ENCODE results near the gene ELP5. TPM values are rescaled to one million over a fixed set of nuclear protein-coding genes. Genes with fewer than 3 reads are reported as not detected.

Gene ELP5
- total and polyA plus RNA-seq, 2 donors (not counting 1 experiment from before 2014, with no cell fraction given) = 22.6 to 33.2 TPM

DNA sequence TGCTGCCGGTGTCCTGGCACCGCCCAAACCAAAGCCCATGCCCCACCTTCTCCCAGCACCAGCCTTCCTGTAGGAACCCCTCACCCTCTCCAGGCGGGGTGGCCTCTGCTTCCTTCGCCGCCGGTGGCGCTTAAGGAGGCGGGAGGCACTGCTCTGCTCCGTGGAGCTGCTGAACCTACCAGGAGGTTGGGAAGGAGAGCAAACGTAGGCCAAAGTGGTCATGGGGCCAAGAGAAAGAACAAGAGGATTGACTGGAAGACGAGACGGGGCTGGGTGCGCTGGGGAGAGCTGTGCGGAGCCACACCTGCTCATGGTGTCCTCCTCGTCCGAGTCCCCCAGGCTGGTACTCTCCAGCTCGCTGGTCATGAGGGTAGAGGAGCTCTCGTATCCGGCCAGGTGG, 22.5 kb upstream of the ELP5 start:
- Histone ChIP-seq H3K36me3 (ENCODE audit: control insufficient read depth, insufficient read depth, low read length) (peaks cover 31% of the 10 kb centered on the region), H3K9ac (ENCODE audit: insufficient read depth, low read length) (no peak overlapping the region), H4K20me1 (ENCODE audit: control insufficient read depth, extremely low read depth, insufficient read depth, low read length) (no peaks in the 10 kb centered on the region), H3K79me2 (ENCODE audit: control insufficient read depth, insufficient read depth, low read length) (peaks cover 52% of the 10 kb centered on the region), H3K9me3 (ENCODE audit: control insufficient read depth, insufficient read depth, low read depth, low read length) (no peaks in the 10 kb centered on the region), H3K4me3 (replicated peaks in 1 of 4; ENCODE audit: control extremely low read depth in 1 of 4, insufficient read depth in 1 of 4, low read depth in 3 of 4, low read length in 4 of 4) (no peak overlapping the region), H3K4me1 (ENCODE audit: control insufficient read depth, extremely low read depth, insufficient read depth, low read length) (peaks cover 5% of the 10 kb centered on the region), H3K27me3 (ENCODE audit: control insufficient read depth, insufficient read depth, low read length) (no peaks in the 10 kb centered on the region), H3K4me2 (ENCODE audit: extremely low read depth, insufficient read depth, low read length) (no peak overlapping the region), H3K27ac (ENCODE audit: insufficient read depth, low read length) (no peak overlapping the region), H2AFZ (ENCODE audit: low read length) (no peak overlapping the region)
- no peak for DNase-seq (ENCODE audit: low read depth in 2 of 2)
- TF ChIP-seq EZH2 (IDR thresholded peaks at IDR 0.05; ENCODE audit: low read length, missing control alignments) = no peak
- TF ChIP-seq, protein P1, sequence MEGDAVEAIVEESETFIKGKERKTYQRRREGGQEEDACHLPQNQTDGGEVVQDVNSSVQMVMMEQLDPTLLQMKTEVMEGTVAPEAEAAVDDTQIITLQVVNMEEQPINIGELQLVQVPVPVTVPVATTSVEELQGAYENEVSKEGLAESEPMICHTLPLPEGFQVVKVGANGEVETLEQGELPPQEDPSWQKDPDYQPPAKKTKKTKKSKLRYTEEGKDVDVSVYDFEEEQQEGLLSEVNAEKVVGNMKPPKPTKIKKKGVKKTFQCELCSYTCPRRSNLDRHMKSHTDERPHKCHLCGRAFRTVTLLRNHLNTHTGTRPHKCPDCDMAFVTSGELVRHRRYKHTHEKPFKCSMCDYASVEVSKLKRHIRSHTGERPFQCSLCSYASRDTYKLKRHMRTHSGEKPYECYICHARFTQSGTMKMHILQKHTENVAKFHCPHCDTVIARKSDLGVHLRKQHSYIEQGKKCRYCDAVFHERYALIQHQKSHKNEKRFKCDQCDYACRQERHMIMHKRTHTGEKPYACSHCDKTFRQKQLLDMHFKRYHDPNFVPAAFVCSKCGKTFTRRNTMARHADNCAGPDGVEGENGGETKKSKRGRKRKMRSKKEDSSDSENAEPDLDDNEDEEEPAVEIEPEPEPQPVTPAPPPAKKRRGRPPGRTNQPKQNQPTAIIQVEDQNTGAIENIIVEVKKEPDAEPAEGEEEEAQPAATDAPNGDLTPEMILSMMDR (conservative IDR thresholded peaks at IDR 0.05 in 1 of 2, IDR thresholded peaks at IDR 0.05 in 1 of 2; ENCODE audit: low read depth in 1 of 2, low read length in 2 of 2) = no peak

DNA sequence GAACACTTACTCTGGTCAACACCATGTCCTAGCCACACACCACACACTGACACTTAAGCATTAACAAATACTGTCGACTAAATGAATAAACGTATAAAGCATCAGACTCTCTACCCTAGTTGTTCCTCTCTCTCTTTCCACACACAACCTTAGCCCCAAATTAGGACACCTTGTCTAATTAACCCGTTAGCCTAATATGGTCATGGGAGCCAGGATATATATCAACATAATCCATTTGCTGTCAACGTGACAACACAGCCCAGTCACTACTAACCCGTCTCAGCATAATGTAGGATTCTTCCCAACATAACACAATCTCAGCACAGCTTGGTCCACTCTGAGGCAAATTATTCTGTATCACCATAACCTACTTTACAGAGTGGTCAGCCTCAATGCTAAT, 19.9 kb upstream of the ELP5 start:
- Histone ChIP-seq H4K20me1 (ENCODE audit: control insufficient read depth, extremely low read depth, insufficient read depth, low read length) (no peaks in the 10 kb centered on the region), H3K4me1 (ENCODE audit: control insufficient read depth, extremely low read depth, insufficient read depth, low read length) (peaks cover 16% of the 10 kb centered on the region), H3K79me2 (ENCODE audit: control insufficient read depth, insufficient read depth, low read length) (peaks cover 76% of the 10 kb centered on the region), H3K27ac (ENCODE audit: insufficient read depth, low read length) (no peak overlapping the region), H3K9ac (ENCODE audit: insufficient read depth, low read length) (no peak overlapping the region), H3K27me3 (ENCODE audit: control insufficient read depth, insufficient read depth, low read length) (no peaks in the 10 kb centered on the region), H3K36me3 (ENCODE audit: control insufficient read depth, insufficient read depth, low read length) (peaks cover 43% of the 10 kb centered on the region), H3K4me3 (replicated peaks in 1 of 4; ENCODE audit: control extremely low read depth in 1 of 4, insufficient read depth in 1 of 4, low read depth in 3 of 4, low read length in 4 of 4) (peak overlapping the region; percentile 1 to 98 (median 46)), H2AFZ (ENCODE audit: low read length) (no peak overlapping the region), H3K9me3 (ENCODE audit: control insufficient read depth, insufficient read depth, low read depth, low read length) (no peaks in the 10 kb centered on the region), H3K4me2 (ENCODE audit: extremely low read depth, insufficient read depth, low read length) (peak overlapping the region; percentile 70)
- DNase-seq (ENCODE audit: low read depth in 2 of 2) = no peak
- TF ChIP-seq, protein P1 (conservative IDR thresholded peaks at IDR 0.05 in 1 of 2, IDR thresholded peaks at IDR 0.05 in 1 of 2; ENCODE audit: low read depth in 1 of 2, low read length in 2 of 2) = no peak
- no peak for TF ChIP-seq EZH2 (IDR thresholded peaks at IDR 0.05; ENCODE audit: low read length, missing control alignments)

DNA sequence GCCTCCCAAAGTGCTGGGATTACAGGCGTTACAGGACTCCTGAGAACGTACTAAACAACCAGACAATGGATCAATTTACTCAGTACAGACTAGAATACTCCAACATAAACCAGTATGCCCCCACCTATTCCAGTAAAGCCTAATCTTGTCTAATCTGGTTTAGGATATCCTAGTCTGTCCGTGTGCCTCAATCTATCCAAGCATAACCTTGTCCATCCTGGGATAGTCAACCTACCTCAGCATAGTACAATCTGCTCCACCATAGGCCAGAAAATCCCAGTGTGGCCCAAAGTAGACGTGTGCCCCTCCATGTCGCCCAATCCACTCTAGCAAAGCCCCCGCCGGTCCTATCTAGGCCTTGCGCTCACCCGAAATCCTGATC, 18.3 kb upstream of the ELP5 start:
- Histone ChIP-seq H3K4me3 (replicated peaks in 1 of 4; ENCODE audit: control extremely low read depth in 1 of 4, insufficient read depth in 1 of 4, low read depth in 3 of 4, low read length in 4 of 4) (peak overlapping the region; percentile 64 to 99 (median 97)), H3K4me1 (ENCODE audit: control insufficient read depth, extremely low read depth, insufficient read depth, low read length) (peaks cover 16% of the 10 kb centered on the region), H3K27ac (ENCODE audit: insufficient read depth, low read length) (peak overlapping the region; percentile 85), H3K4me2 (ENCODE audit: extremely low read depth, insufficient read depth, low read length) (peak overlapping the region; percentile 96), H3K27me3 (ENCODE audit: control insufficient read depth, insufficient read depth, low read length) (no peaks in the 10 kb centered on the region), H3K9me3 (ENCODE audit: control insufficient read depth, insufficient read depth, low read depth, low read length) (no peaks in the 10 kb centered on the region), H2AFZ (ENCODE audit: low read length) (peak overlapping the region; percentile 11), H3K9ac (ENCODE audit: insufficient read depth, low read length) (peak overlapping the region; percentile 81), H3K36me3 (ENCODE audit: control insufficient read depth, insufficient read depth, low read length) (peaks cover 32% of the 10 kb centered on the region), H4K20me1 (ENCODE audit: control insufficient read depth, extremely low read depth, insufficient read depth, low read length) (no peaks in the 10 kb centered on the region), H3K79me2 (ENCODE audit: control insufficient read depth, insufficient read depth, low read length) (peaks cover 84% of the 10 kb centered on the region)
- DNase-seq (ENCODE audit: low read depth in 2 of 2) = no peak
- TF ChIP-seq EZH2 (IDR thresholded peaks at IDR 0.05; ENCODE audit: low read length, missing control alignments) = no peak
- TF ChIP-seq, protein P1 (conservative IDR thresholded peaks at IDR 0.05 in 1 of 2, IDR thresholded peaks at IDR 0.05 in 1 of 2; ENCODE audit: low read depth in 1 of 2, low read length in 2 of 2) = no peak

Data from fibroblast of lung (primary cell).